Activated CD4-positive, alpha-beta T cell treated with anti-CD3 and anti-CD28 coated beads, Interleukin-2, amount 50 U/mL, for 24 hours (primary cell): ENCODE data around the gene CENPF.
"Not testable (repeated sequence)": the region's sequence is repeated elsewhere in the genome, so short reads cannot be mapped to it uniquely, and the experiment has no call there.

Source experiments
- DNase-seq, 2 donors: peaks; one replicate each; pipeline ENCODE4 v3.0.0-alpha.2; 2020; ENCODE audit warnings: low read depth in 1 of 2, low spot score in 1 of 2

CENPF gene

DNA sequence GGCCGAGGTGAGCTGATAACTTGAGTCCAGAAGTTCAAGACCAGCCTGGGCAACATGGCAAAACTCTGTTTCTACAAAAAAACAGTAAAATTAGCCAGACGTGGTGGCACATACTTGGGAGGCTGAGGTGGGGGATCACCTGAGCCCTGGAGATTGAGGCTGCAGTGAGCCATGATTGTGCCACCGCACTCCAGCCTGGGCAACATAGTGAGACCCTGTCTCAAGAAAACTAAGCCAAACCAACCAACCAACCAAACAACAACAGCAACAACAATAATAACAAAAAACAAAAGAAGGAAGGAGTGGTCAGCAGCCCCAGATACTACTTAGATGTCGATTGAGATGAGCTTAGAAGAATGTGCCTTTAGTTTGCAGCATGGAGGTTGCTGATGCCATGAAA is 47.7 kb downstream of the CENPF start:
- no peak for DNase-seq

DNA sequence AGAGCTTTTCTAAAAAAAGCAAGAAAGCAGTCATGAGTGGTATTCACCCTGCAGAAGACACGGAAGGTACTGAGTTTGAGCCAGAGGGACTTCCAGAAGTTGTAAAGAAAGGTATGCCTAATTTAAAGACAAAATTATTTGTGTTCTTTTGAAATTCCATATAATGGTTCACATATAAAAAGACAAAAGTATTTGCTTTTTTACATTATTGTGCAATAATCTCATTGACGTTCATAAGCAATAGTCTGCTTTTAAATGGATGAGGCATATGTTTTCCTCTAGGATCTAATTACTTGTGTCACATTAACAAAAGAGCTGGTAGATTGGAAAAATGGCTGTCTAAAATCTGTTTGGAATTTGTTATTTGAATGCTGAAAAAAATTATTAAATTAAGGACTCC is 54.3 kb downstream of the CENPF start:
- DNase-seq: no peak

DNA sequence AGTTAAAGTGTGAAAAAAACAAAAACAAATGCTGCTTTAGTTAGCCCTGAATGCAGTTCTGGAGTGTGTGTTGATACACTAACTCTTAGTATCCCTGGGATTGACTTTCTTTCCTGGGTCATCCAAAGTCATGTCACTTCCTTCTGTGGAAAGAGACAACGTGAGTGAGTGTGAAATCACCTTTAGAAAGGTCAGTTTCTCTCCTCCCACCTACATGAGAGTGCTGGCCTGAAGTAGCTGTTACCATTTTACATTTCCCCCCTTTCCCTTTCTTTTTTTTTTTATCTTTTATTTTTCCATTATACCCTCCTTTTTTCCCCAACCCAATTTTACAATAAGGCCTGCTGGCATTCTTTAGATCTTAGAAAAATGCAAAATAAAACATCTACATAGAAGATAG is 55.2 kb downstream of the CENPF start:
- DNase-seq: no peak

GRCh38 chr1:214658785-214659184 is 55.8 kb downstream of the CENPF start:
- no peak for DNase-seq

GRCh38 chr1:214660190-214660589 is 57.2 kb downstream of the CENPF start:
- DNase-seq: no peak

DNA sequence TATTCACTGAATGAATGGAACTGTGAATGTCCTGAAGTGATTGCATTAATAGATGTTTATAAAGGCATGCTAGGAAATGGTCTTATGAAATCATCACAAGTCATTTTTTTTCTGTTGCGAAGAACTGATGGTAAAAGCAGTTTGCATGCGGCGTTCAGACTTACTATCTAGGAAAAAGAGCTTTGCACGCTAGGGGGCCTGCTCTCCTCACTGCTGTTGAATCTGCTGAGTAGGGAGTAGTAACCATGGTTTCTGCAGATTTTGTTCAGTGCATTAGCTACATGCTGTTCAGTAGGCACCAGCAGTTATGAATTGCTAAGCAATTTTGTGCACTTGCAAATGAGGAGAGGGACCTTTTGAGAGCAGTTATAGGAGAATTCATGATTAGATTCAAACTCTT is 57.9 kb downstream of the CENPF start:
- DNase-seq: peak in 1 of 2 donors; percentile 7

- no peak for DNase-seq
Measured at GRCh38 chr1:214662223-214662785, 59.3 kb downstream of the CENPF start.

GRCh38 chr1:214664651-214665433 is 61.8 kb downstream of the CENPF start:
- no peak for DNase-seq

DNA sequence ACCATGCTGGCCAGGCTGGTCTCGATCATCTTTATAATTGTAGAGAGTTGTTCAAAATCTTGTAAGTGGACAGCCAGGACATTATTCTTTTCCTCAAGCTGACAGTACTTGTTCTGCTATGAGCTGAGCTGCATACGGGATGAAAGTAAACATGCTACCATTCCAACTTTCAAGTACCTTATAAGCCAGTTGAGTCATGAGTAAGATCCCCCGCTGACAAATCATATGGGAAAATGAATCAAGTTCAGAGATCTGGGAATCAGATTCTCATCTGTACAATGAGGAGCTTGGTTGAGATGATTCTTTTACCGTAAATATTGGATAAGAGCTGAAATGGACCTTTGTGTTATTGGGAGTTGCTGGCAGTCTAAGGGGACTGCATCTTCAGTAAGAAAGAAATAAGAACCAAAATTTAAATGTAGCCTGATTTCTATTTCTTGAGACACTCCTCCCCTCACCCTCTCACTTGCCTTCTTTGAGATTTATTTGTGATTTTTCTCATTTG is 62.7 kb downstream of the CENPF start:
- no peak for DNase-seq

GRCh38 chr1:214666674-214667073 is 63.7 kb downstream of the CENPF start:
- no peak for DNase-seq

DNA sequence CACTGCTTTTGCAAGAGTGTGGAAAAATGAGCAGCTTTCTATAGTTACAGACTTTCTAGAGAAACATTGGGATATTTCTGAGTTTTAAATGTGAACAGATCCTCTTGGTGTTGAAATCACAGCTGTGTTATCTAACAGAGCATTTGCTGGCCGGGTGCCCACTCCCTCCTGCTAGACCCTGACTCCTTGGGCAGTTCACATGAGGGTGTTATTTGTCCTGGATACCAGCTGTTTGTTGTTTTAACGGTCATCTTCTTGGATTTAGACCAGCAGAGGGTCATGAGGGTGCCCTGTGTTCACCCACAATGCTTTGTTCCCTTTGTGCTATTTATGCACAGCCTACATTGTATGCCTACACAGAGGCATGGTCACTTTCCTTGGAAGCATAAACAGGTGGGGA is 67.1 kb downstream of the CENPF start:
- no peak for DNase-seq

DNA sequence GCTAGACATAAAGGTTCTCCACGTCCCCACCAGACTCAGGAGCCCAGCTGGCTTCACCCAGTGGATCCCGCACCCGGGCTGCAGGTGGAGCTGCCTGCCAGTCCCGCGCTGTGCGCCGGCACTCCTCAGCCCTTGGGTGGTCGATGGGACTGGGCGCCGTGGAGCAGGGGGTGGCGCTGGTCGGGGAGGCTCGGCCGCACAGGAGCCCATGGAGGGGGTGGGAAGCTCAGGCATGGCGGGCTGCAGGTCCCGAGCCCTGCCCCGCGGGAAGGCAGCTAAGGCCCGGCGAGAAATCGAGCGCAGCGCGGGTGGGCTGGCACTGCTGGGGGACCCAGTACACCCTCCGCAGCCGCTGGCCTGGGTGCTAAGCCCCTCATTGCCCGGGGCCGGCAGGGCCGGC is 70.0 kb downstream of the CENPF start:
- DNase-seq: not testable (repeated sequence)

- DNase-seq: no peak
Measured at GRCh38 chr1:214673576-214673975, 70.6 kb downstream of the CENPF start.

DNA sequence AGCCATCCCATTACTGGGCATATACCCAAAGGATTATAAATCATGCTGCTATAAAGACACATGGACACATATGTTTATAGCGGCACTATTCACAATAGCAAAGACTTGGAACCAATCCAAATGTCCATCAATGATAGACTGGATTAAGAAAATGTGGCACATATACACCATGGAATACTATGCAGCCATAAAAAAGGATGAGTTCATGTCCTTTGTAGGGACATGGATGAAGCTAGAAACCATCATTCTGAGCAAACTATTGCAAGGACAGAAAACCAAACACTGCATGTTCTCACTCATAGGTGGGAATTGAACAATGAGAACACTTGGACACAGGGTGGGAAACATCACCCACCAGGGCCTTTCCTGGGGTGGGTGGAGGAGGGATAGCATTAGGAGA is 72.5 kb downstream of the CENPF start:
- not testable (repeated sequence) for DNase-seq

GRCh38 chr1:214676747-214677146 is 73.8 kb downstream of the CENPF start:
- no peak for DNase-seq

GRCh38 chr1:214677945-214678344 is 75.0 kb downstream of the CENPF start:
- DNase-seq: no peak

DNA sequence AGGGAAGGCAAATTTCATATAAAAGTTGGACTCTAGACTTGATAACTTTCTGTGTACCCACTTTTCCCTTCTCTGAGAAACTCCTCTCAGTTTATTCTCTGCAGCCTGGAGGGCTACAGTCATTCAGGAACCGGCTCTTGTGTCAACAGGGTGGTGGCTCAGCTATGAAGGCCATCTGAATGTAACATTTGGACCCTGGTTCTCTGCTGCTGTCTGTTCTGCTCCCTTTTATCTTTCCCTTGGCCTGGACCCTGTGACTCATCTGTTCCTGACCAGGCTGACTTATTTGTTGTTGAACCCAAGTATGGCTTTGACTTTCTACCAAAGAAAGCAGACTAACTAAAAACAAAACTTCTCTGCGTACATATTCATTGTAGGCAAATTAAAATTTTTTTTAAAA is 75.4 kb downstream of the CENPF start:
- DNase-seq: no peak

DNA sequence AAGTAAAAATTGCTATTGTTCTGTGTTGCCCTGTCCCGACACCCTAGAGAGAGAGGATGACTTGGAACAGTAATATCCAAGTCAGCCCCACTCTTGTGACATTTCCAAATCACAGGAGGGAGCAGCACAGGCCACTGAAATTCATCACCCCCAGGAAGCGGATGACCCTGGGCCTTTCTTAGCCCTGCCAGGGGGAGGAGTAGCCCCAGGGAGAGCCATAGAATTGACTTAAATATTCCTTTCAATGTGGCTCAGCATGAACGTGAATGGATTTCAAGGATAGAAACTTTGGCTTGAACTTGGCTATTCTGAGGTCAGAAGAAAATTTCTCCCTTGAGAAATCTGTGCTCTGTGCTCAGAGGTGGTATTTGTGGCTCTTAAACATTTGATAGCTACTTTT is 80.6 kb downstream of the CENPF start:
- no peak for DNase-seq

DNA sequence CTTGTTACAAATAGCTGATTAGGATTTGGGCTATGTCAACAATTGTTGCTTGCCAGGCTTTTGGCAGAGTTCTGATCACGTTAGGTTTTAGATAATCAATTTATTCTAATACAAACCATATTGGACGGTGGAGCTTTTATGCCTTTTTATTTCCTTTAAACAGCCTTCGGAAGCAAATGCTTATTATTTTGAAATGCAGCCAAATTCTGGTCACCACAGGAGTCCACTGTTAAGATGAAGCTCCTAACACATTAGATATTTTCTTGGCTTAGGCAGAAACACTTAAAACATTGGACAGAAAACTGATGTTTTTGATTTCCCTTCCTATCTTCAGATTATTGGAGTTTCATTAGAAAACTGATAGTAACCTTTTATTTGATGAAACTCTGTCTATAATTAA is 82.9 kb downstream of the CENPF start:
- no peak for DNase-seq

GRCh38 chr1:214686497-214686896 is 83.5 kb downstream of the CENPF start:
- no peak for DNase-seq

DNA sequence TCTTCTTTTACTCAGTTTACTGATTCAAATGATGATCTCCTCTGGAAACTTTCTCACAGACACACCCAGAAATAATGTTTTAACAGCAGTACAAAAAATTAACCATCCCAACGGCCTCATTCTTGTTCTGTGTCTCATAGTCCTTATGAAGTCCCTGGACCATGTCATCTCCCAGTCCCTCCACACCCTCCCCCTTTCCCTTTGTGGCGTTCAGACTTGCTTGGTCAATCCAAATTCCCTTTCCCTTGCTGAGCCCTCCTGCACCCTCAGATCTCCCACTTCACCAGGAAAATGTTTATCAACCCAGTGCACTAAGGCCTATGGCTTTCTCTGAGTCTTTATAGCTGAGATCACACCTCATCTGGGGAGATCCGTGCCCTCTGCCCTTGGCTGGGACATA is 85.9 kb downstream of the CENPF start:
- DNase-seq: no peak

DNA sequence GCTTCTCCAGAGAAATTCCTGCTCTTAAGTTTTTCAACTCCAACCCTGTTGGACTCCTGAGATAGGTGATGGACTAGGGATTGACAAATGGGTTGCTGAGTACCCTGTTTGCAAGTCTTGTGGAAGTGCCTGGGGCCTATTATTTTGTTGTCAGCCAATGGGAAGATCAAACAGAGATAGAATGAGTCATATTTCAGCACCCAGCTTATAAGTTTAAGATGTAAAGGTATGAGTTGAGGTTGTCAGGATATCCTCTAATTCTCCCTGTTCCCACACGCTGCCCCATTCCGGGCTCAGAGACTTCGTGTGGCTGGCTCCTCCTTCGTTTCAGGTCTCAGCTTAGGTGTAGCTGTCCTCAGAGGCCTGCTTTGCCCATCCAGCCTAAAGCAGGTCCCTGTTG is 91.8 kb downstream of the CENPF start:
- no peak for DNase-seq

DNA sequence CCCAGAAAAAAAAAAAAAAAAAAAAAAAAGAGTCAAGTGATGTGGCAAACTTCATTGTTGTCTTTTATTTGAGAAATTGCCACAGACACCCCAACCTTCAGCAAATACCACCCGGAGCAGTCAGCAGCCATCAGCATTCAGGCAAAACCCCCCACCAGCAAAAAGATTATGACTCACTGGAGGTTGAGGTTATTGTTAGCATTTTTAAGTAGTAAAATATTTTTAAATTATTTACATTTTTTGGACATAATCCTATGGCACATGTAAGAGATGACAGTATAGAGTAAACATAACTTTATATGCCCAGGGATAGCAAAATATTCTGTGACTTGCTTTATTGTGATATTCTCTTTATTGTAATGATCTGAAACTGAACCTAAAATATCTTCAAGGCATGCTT is 95.6 kb downstream of the CENPF start:
- no peak for DNase-seq
